ENCODE measurements around the gene TMEM39A. TPM values are rescaled to one million over a fixed set of nuclear protein-coding genes. Genes with fewer than 3 reads are reported as not detected.

TMEM39A gene
- total and polyA plus RNA-seq, 4 experiments from 2014 or later, result 9.2 to 47.4 (median 32.4) TPM

GRCh38 chr3:119468041-119468440, 4.6 kb upstream of the TMEM39A start:
- H3K4me1 ChIP-seq (ENCODE audit: insufficient read depth, low read length), result peaks cover 30% of the 10 kb centered on the region
- H3K4me3 ChIP-seq (ENCODE audit: low read length in 2 of 2), result peak overlapping the region in 1 of 2 donors; percentile 84
- intact Hi-C loops (cut with micrococcal nuclease), result loop anchor here (1.0 to 10.0 kb wide), 2 partner anchors 175 to 877 kb away; partner anchors contain the start of gene LRRC58
- H3K36me3 ChIP-seq (ENCODE audit: insufficient read depth, low read length), result peaks cover 11% of the 10 kb centered on the region
- Mint-ChIP-seq H3K36me3 (peaks cover 13 to 37% of the 10 kb centered on the region in 2 donors), H3K27me3 (peaks cover 0 to 2% of the 10 kb centered on the region in 2 donors), H3K9me3 (peaks cover 0 to 5% (median 0%) of the 10 kb centered on the region in 8 donors), H3K4me1 (peaks cover 30 to 49% (median 38%) of the 10 kb centered on the region in 4 donors), H3K4me3 (peak overlapping the region; percentile 92 to 98 (median 97)), H3K27ac (peak overlapping the region; percentile 79 to 96 (median 91))
- no peaks in the 10 kb centered on the region for H3K27me3 ChIP-seq (ENCODE audit: insufficient read depth, low read length)
- POLR2A ChIA-PET (ENCODE audit: partially characterized antibody), result interaction anchor here (1.0 to 11.5 kb wide), 3 partner anchors 11 to 227 kb away, joined by 3 to 204 read pairs (median 3); partner anchors contain the start of genes B4GALT4 and TIMMDC1
- CTCF ChIA-PET (ENCODE audit: partially characterized antibody), result interaction anchor here (1.0 to 1.9 kb wide), 2 partner anchors 9 to 30 kb away, joined by 3 to 6 read pairs; partner anchors contain the start of gene TIMMDC1
- DNase-seq, result no peak
- H3K9me3 ChIP-seq (ENCODE audit: control insufficient read depth in 1 of 2, low read length in 2 of 2), result no peaks in the 10 kb centered on the region
- H3K27ac ChIP-seq (ENCODE audit: low read depth, low read length), result peak overlapping the region; percentile 92

GRCh38 chr3:119457246-119457645, 6.2 kb downstream of the TMEM39A start:
- Histone ChIP-seq H3K27ac (ENCODE audit: low read depth, low read length) (no peak overlapping the region), H3K27me3 (ENCODE audit: insufficient read depth, low read length) (no peaks in the 10 kb centered on the region), H3K4me1 (ENCODE audit: insufficient read depth, low read length) (peaks cover 13% of the 10 kb centered on the region), H3K4me3 (ENCODE audit: low read length in 2 of 2) (no peak overlapping the region), H3K36me3 (ENCODE audit: insufficient read depth, low read length) (peaks cover 59% of the 10 kb centered on the region), H3K9me3 (ENCODE audit: control insufficient read depth in 1 of 2, low read length in 2 of 2) (no peaks in the 10 kb centered on the region)
- Mint-ChIP-seq H3K36me3 (peaks cover 53 to 78% of the 10 kb centered on the region in 2 donors), H3K9me3 (no peaks in the 10 kb centered on the region), H3K27ac (peak overlapping the region in 1 of 7 donors; percentile 61), H3K4me1 (peaks cover 22 to 60% (median 39%) of the 10 kb centered on the region in 4 donors), H3K27me3 (no peaks in the 10 kb centered on the region), H3K4me3 (no peak overlapping the region)
- no peak for DNase-seq
- POLR2A ChIA-PET (ENCODE audit: partially characterized antibody), result interaction anchor here (0.7 kb wide), 1 partner anchor 11 kb away, joined by 3 read pairs; the partner anchor contains the start of gene POGLUT1
- CTCF ChIA-PET (ENCODE audit: partially characterized antibody), result no interaction called here
- intact Hi-C loops (cut with micrococcal nuclease), result no loop called here

GRCh38 chr3:119456469-119456868, 6.9 kb downstream of the TMEM39A start:
- Histone ChIP-seq H3K27me3 (ENCODE audit: insufficient read depth, low read length) (no peaks in the 10 kb centered on the region), H3K9me3 (ENCODE audit: control insufficient read depth in 1 of 2, low read length in 2 of 2) (no peaks in the 10 kb centered on the region), H3K27ac (ENCODE audit: low read depth, low read length) (no peak overlapping the region), H3K4me3 (ENCODE audit: low read length in 2 of 2) (no peak overlapping the region), H3K4me1 (ENCODE audit: insufficient read depth, low read length) (peaks cover 5% of the 10 kb centered on the region), H3K36me3 (ENCODE audit: insufficient read depth, low read length) (peaks cover 62% of the 10 kb centered on the region)
- ChIA-PET CTCF (ENCODE audit: partially characterized antibody) (no interaction called here), POLR2A (ENCODE audit: partially characterized antibody) (no interaction called here)
- no peaks in the 10 kb centered on the region for H3K9me3 Mint-ChIP-seq
- intact Hi-C loops (cut with micrococcal nuclease), result no loop called here
- H3K4me3 Mint-ChIP-seq, result no peak overlapping the region
- H3K36me3 Mint-ChIP-seq, result peaks cover 58 to 82% of the 10 kb centered on the region in 2 donors
- no peaks in the 10 kb centered on the region for H3K27me3 Mint-ChIP-seq
- no peak for DNase-seq
- H3K4me1 Mint-ChIP-seq, result peaks cover 23 to 53% (median 35%) of the 10 kb centered on the region in 4 donors
- H3K27ac Mint-ChIP-seq, result peak overlapping the region in 2 of 7 donors; percentile 61 to 82

GRCh38 chr3:119453822-119454221, 9.6 kb downstream of the TMEM39A start:
- Histone ChIP-seq H3K36me3 (ENCODE audit: insufficient read depth, low read length) (peaks cover 60% of the 10 kb centered on the region), H3K4me3 (ENCODE audit: low read length in 2 of 2) (no peak overlapping the region), H3K27ac (ENCODE audit: low read depth, low read length) (no peak overlapping the region), H3K4me1 (ENCODE audit: insufficient read depth, low read length) (no peaks in the 10 kb centered on the region), H3K9me3 (ENCODE audit: control insufficient read depth in 1 of 2, low read length in 2 of 2) (no peaks in the 10 kb centered on the region), H3K27me3 (ENCODE audit: insufficient read depth, low read length) (no peaks in the 10 kb centered on the region)
- Mint-ChIP-seq H3K4me1 (peaks cover 13 to 33% (median 17%) of the 10 kb centered on the region in 4 donors), H3K4me3 (no peak overlapping the region), H3K36me3 (peaks cover 57 to 75% of the 10 kb centered on the region in 2 donors), H3K9me3 (no peaks in the 10 kb centered on the region), H3K27me3 (no peaks in the 10 kb centered on the region), H3K27ac (peak overlapping the region in 1 of 7 donors; percentile 37)
- intact Hi-C loops (cut with micrococcal nuclease), result no loop called here
- ChIA-PET POLR2A (ENCODE audit: partially characterized antibody) (interaction anchor here (0.9 kb wide), 1 partner anchor 10 kb away, joined by 4 read pairs; the partner anchor contains the start of gene TMEM39A), CTCF (ENCODE audit: partially characterized antibody) (no interaction called here)
- no peak for DNase-seq

- ChIA-PET POLR2A (ENCODE audit: partially characterized antibody) (no interaction called here), CTCF (ENCODE audit: partially characterized antibody) (no interaction called here)
- no peak overlapping the region for H3K27ac Mint-ChIP-seq
- peaks cover 0 to 2% (median 0%) of the 10 kb centered on the region in 4 donors for H3K4me1 Mint-ChIP-seq
- Histone ChIP-seq H3K4me1 (ENCODE audit: insufficient read depth, low read length) (no peaks in the 10 kb centered on the region), H3K9me3 (ENCODE audit: control insufficient read depth in 1 of 2, low read length in 2 of 2) (no peaks in the 10 kb centered on the region), H3K4me3 (ENCODE audit: low read length in 2 of 2) (no peak overlapping the region), H3K27ac (ENCODE audit: low read depth, low read length) (no peak overlapping the region), H3K27me3 (ENCODE audit: insufficient read depth, low read length) (no peaks in the 10 kb centered on the region), H3K36me3 (ENCODE audit: insufficient read depth, low read length) (peaks cover 30% of the 10 kb centered on the region)
- no peak for DNase-seq
- H3K4me3 Mint-ChIP-seq, result no peak overlapping the region
- intact Hi-C loops (cut with micrococcal nuclease), result no loop called here
- H3K27me3 Mint-ChIP-seq, result no peaks in the 10 kb centered on the region
- peaks cover 51 to 59% of the 10 kb centered on the region in 2 donors for H3K36me3 Mint-ChIP-seq
- H3K9me3 Mint-ChIP-seq, result no peaks in the 10 kb centered on the region
Measured at GRCh38 chr3:119444590-119444989, 18.8 kb downstream of the TMEM39A start.

GRCh38 chr3:119443179-119443578, 20.2 kb downstream of the TMEM39A start:
- CTCF ChIA-PET (ENCODE audit: partially characterized antibody), result no interaction called here
- Histone ChIP-seq H3K9me3 (ENCODE audit: control insufficient read depth in 1 of 2, low read length in 2 of 2) (no peaks in the 10 kb centered on the region), H3K4me3 (ENCODE audit: low read length in 2 of 2) (no peak overlapping the region), H3K36me3 (ENCODE audit: insufficient read depth, low read length) (peaks cover 22% of the 10 kb centered on the region), H3K27ac (ENCODE audit: low read depth, low read length) (no peak overlapping the region), H3K4me1 (ENCODE audit: insufficient read depth, low read length) (no peaks in the 10 kb centered on the region), H3K27me3 (ENCODE audit: insufficient read depth, low read length) (no peaks in the 10 kb centered on the region)
- Mint-ChIP-seq H3K9me3 (no peaks in the 10 kb centered on the region), H3K4me3 (no peak overlapping the region), H3K27me3 (no peaks in the 10 kb centered on the region), H3K4me1 (peaks cover 0 to 2% (median 0%) of the 10 kb centered on the region in 4 donors), H3K36me3 (peaks cover 55 to 60% of the 10 kb centered on the region in 2 donors), H3K27ac (no peak overlapping the region)
- POLR2A ChIA-PET (ENCODE audit: partially characterized antibody), result no interaction called here
- intact Hi-C loops (cut with micrococcal nuclease), result no loop called here
- no peak for DNase-seq

GRCh38 chr3:119437691-119438258, 25.6 kb downstream of the TMEM39A start:
- Mint-ChIP-seq H3K4me1 (no peaks in the 10 kb centered on the region), H3K27me3 (no peaks in the 10 kb centered on the region), H3K9me3 (peaks cover 0 to 1% (median 0%) of the 10 kb centered on the region in 8 donors), H3K36me3 (peaks cover 73 to 76% of the 10 kb centered on the region in 2 donors), H3K27ac (peak overlapping the region in 1 of 7 donors; percentile 57), H3K4me3 (no peak overlapping the region)
- H3K4me3 ChIP-seq (ENCODE audit: low read length in 2 of 2), result no peak overlapping the region
- H3K27ac ChIP-seq (ENCODE audit: low read depth, low read length), result no peak overlapping the region
- intact Hi-C loops (cut with micrococcal nuclease), result no loop called here
- H3K27me3 ChIP-seq (ENCODE audit: insufficient read depth, low read length), result no peaks in the 10 kb centered on the region
- DNase-seq, result no peak
- H3K9me3 ChIP-seq (ENCODE audit: control insufficient read depth in 1 of 2, low read length in 2 of 2), result no peaks in the 10 kb centered on the region
- POLR2A ChIA-PET (ENCODE audit: partially characterized antibody), result no interaction called here
- no peaks in the 10 kb centered on the region for H3K4me1 ChIP-seq (ENCODE audit: insufficient read depth, low read length)
- peaks cover 49% of the 10 kb centered on the region for H3K36me3 ChIP-seq (ENCODE audit: insufficient read depth, low read length)
- CTCF ChIA-PET (ENCODE audit: partially characterized antibody), result no interaction called here
